ENCODE results near the gene TNFRSF12A. TPM values are rescaled to one million over a fixed set of nuclear protein-coding genes. Genes with fewer than 3 reads are reported as not detected.

Gene TNFRSF12A
- total and polyA plus RNA-seq, 9 of the 15 experiments (the other 6 are each of a cell fraction or from before 2014, with no cell fraction given), result 0.41 to 61.8 (median 26.5) TPM

DNA sequence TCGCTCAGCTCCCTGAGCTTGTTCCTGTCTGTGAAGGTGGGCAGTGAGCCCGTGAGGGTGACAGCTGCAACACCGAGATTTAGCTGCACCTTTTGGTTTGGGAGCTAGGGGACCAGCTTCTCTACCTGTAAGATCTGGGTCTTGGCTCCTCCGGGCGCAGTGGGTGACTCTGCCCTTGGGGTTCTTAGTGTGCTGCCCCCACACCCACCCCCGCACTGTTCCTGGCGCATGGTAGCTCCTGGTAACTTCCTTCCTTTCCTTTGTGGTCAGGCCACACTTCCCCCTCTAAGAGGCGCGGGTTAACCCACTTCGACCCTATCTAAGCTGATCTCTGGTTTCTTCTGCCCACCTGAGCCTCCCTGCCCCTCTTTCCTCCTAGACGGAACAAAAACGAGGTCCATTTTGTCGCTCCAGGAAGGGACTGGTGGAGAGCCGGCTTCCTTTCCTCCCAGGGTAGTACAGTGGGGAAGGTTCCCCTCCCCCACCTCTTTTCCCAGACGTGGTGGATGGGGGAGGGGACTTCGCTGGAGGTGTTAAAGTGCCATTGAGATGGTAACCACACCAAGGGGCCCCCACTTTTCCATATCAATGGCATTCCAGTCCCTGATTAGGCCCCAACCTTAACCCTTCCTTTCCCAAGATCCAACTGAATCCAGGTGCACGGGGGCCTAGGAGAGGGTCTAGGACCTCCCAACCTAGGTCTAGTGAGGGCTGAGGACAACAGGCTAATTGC is 12.0 kb upstream of the TNFRSF12A start (continued):
- TF ChIP-seq ZBTB40 (IDR thresholded peaks at IDR 0.05) (peak; percentile 88), ZBTB40 (CRISPR knock-in tag; IDR thresholded peaks at IDR 0.05) (no peak), BACH1 (tag; IDR thresholded peaks at IDR 0.05) (peak; percentile 49; the same call in 1 of the 2 replicates), CEBPG (CRISPR knock-in tag; IDR thresholded peaks at IDR 0.05) (no peak), CEBPG (tag; conservative IDR thresholded peaks at IDR 0.05 in 1 of 2, IDR thresholded peaks at IDR 0.05 in 1 of 2) (no peak), ZNF134 (CRISPR knock-in tag; conservative IDR thresholded peaks at IDR 0.05) (peak; percentile 62), ZNF274 (IDR thresholded peaks at IDR 0.05; ENCODE audit: borderline replicate concordance, low read depth, low read length) (no peak), BHLHE40 (IDR thresholded peaks at IDR 0.05; ENCODE audit: low read length) (peak; percentile 7; the same call in 1 of the 2 replicates), HOXB6 (CRISPR knock-in tag; IDR thresholded peaks at IDR 0.05; ENCODE audit: borderline replicate concordance) (no peak), SPI1 (IDR thresholded peaks at IDR 0.05; ENCODE audit: borderline replicate concordance, low read depth, low read length) (peak; percentile 80), GTF2F1 (IDR thresholded peaks at IDR 0.05; ENCODE audit: low read depth, low read length) (no peak), ZFPM2 (CRISPR knock-in tag; IDR thresholded peaks at IDR 0.05) (no peak), ZNF639 (CRISPR knock-in tag; conservative IDR thresholded peaks at IDR 0.05 in 1 of 2, IDR thresholded peaks at IDR 0.05 in 1 of 2) (0 out of 4 replicates have a peak, but pooled peaks of 1 of the 2 experiments have one; percentile 22), ATF1 (CRISPR knock-in tag; IDR thresholded peaks at IDR 0.05) (no peak), ATF1 (tag; IDR thresholded peaks at IDR 0.05) (peak; percentile 51; the same call in 1 of the 2 replicates), GABPB2 (CRISPR knock-in tag; conservative IDR thresholded peaks at IDR 0.05) (no peak)

Data from K562 (cell line).